SHP77 (cell line): ENCODE measurements around the gene OR5K2.

Source experiments
- DNase-seq, 2 experiments: peaks; one replicate each; lab custom pipeline; 2025; lab: John Stamatoyannopoulos, UW

The OR5K2 gene

DNA sequence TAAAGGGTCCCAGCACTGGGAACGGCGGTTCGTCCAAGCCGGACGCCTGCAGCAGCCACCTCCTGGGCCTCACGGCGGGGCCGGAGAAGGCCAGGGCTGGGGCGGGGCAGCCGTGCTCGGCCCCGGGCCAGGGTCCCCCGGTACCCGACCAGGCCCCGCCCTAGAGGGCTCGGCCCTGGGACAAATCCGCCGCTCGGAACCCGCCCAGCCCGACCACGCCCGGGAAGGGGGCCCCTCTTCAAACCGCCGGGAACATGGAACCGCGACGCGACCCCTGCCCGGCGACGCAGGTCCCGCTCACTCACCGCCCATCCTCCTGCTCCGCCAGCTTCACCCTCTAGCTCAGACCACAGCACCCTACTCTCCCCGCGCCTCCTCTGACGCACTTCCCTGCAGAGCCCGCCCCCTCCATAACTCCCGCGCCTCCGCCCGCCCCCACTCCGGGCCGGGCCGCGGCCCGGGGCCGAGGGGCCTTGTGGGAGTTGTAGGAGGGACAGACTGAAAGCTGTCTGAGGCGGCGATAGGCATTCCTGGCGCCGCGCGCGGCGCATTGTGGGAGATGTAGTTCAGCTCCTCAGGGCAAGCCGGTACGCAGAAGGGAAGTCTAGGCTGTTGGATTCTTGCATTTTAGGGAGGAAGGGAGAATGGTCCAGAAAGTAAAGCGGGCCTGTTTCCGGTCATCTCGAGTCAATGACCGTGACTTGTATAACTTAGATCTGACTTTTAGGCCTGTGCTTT, 25.2 kb downstream of the OR5K2 start, which contains the start of gene CLDND1:
CLDND1 (minus strand) TSS at position 359 of the 738 bp plus-strand sequence. CDS start 1,478 bp downstream, outside the sequence.
- peak; percentile 98 to 99 for DNase-seq

DNA sequence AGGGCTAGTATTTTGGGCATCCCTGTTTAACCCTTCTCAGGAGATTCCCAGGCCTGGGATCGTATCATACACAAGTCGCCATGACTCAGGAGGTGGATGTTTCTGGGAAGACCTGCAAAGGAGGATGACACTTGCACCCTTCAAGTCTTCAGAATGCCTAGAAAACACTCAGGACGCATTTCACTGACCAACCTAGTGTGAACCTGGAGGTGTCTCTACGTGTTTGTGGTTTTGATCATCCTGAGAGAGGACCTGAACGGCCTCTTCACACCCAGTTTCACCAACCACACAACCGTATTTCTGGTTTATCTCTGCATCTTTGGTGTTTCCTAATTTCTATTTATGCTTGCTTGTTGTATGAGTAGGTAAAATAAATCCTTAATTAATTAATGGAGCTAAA, 28.0 kb downstream of the OR5K2 start:
- DNase-seq: no peak

DNA sequence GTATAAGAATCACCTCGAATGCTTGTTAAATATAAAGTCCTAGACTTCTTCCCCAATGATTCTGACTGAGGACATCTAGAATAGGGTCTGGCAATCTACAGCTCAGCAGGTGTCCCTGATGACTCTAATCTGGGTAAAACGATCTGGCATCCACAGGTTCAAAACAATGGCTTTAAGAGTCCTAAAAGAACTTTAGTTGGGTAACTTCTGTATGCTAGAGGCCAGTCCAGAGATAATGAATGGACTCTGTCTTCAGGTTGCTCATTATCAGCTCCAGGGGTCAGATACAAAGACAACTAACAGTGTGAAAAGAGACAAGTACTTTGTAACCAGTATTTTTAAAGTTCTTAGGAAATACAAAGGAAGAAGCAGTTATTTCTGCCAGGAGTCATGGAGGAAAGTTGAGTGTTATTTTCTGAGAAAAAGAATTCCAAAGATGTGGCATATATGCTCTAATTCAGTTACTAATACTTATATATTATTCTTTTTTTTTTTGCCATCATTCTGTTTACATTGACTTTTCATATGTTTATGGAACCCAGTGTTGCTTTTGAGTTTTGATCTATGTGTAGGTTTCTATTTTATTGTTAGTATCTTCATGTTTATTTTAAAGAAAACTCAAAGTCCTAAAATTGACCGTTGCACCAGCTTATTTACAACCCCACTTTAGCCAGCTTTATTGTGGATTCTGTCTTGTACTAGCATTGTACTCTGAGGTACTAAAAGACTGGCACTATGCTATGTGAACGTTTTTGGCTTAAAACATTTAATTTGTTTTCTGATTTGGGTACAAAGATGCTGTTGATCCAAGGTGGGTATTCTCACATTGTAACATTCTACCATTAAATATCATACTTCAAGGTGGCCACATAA, 31.2 kb downstream of the OR5K2 start:
- no peak for DNase-seq

- DNase-seq: no peak
Measured at GRCh38 chr3:98529856-98530459, 32.5 kb downstream of the OR5K2 start.

DNA sequence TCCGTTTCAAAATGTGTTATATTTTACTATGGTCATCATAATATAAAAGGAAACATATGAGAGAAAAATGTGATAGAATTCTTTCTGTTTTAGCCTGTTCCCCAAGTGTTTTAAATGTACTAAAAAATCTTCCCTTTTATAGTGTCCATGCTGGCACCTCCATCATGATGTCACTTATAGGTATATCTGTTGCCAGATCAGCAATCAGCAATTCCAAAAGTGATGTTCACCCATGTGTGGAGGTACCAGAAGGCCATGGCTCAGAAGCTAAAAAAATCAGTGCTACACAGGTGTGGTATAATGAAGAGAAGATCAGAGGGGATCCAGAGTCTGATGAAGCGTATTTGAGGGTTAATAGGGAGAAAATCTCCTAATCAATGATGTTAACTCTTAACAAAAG, 33.2 kb downstream of the OR5K2 start:
- DNase-seq: no peak

- no peak for DNase-seq
Measured at GRCh38 chr3:98531622-98532274, 34.3 kb downstream of the OR5K2 start, which contains the start of gene GPR15. TSS of gene GPR15 (plus strand) at chr3:98531978. CDS start at chr3:98532034, 56 bp downstream.

- no peak for DNase-seq
Measured at GRCh38 chr3:98532275-98532637, 34.8 kb downstream of the OR5K2 start.

- DNase-seq: peak in 1 of 2 experiments; percentile 39
Measured at GRCh38 chr3:98532709-98533571, 35.5 kb downstream of the OR5K2 start.

DNA sequence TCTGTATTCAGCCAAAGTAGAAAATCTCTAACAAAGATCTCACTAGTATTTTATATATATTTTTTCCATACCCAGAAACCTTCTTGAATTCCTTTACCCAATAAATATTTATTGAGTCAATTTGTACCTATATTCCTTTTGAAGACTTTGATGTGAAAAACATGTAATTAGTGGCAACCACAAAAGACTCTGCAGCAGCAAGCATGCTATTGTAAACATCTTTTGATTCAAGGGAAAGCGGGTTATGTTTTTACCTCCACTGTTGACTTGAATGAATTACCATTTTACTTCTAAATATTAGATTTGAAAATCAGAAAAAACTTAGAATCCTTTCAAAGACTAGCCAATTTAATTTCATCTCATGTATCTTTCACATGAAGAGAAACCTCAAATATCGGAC, 36.7 kb downstream of the OR5K2 start:
- no peak for DNase-seq

GRCh38 chr3:98534734-98535133, 37.3 kb downstream of the OR5K2 start:
- no peak for DNase-seq

DNA sequence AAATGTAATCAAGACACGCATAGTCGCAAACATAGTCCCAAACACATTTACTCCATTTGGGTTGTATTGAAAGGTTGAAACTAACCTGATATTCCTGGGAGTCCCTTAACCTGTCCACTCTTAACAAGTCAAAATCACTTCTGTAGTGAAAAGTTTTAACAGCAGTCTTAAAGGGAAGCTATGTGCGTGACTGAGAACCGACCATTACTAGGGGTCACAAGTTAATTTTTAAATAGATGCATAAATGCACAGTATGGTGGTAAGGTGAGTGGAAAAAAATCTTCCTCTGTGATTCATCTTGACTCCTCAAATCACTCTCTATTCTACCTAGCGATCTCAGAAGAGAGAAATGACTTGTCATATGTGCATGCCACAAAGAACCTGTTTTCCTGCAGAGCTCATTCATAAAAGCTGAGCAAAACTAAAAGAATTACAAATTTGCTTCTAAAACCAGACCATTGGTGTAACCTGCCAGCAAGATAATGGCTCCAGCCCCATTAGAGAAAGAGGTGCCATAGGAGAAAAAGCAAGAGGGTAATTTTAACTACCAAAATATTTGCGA, 39.1 kb downstream of the OR5K2 start:
- DNase-seq: no peak

DNA sequence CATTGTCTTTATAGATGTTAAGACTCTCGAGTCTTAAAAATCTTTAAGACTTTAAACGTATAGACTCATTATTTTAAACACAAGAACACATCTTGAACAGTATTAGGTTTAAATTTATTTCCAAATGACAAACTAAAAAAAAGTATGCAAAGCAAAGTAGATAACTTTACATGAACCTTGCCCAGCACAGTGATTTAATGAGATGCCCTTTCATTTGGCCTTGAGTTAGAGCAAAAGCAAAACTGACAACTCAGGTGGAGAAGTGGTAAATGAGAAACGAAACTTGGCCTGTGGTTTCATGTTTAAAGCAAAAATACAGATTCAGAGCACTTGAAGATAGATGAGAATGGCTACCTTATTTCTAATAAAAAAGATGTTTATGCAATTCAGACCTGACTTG, 42.9 kb downstream of the OR5K2 start:
- DNase-seq: no peak

GRCh38 chr3:98541695-98542094, 44.2 kb downstream of the OR5K2 start:
- DNase-seq: no peak

GRCh38 chr3:98542623-98543022, 45.1 kb downstream of the OR5K2 start:
- no peak for DNase-seq

DNA sequence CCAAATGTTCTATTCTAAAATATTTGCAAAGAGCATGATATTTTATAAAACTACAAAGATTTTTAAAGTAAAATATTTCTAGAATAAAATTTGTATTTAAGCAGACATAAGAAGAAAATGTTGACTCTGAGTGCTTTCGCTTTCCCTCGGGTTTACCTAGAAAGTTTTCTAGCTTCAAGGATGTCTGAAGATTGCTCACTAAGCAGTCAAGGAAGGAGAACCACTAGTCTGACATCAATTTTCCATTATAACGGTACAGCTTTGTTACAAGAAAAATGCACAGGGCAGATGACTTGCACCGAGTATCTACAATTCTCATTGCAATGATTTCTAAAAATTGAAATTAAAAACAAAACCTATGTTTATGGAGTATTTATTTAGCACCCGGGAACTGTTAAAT, 48.5 kb downstream of the OR5K2 start:
- DNase-seq: no peak
